GM12864 (cell line): ENCODE measurements around the gene NAT9.

Experiments
- DNase-seq: peaks from one replicate; pipeline ENCODE4 v3.0.0-alpha.2; 2011; ENCODE audit warnings: low read depth
- H3K4me3 ChIP-seq: 2 replicates; pipeline ENCODE4 v1.5.1; 2011; ENCODE audit warnings: mild to moderate bottlenecking, low read depth, low read length, control low read depth
- CTCF ChIP-seq: IDR thresholded peaks from 2 replicates; pipeline ENCODE4 v1.5.1; 2011; ENCODE audit warnings: low read depth, mild to moderate bottlenecking, moderate library complexity, low read length, control low read depth, inconsistent platforms; ENCODE audit errors: missing control alignments

The NAT9 gene

GRCh38 chr17:74810699-74811485 is 34.7 kb upstream of the NAT9 start:
- H3K4me3 ChIP-seq, result no peak overlapping the region
- DNase-seq, result no peak
- no peak for TF ChIP-seq CTCF

- DNase-seq, result no peak
- H3K4me3 ChIP-seq, result no peak overlapping the region
- no peak for TF ChIP-seq CTCF
Measured at GRCh38 chr17:74808714-74809430, 32.7 kb upstream of the NAT9 start.

- no peak for DNase-seq
- no peak for TF ChIP-seq CTCF
- no peak overlapping the region for H3K4me3 ChIP-seq
Measured at GRCh38 chr17:74807925-74808324, 31.8 kb upstream of the NAT9 start.

- H3K4me3 ChIP-seq, result no peak overlapping the region
- no peak for TF ChIP-seq CTCF
- DNase-seq, result no peak
Measured at GRCh38 chr17:74807441-74807840, 31.3 kb upstream of the NAT9 start.

GRCh38 chr17:74806334-74806733 is 30.2 kb upstream of the NAT9 start:
- no peak for TF ChIP-seq CTCF
- no peak for DNase-seq
- H3K4me3 ChIP-seq, result no peak overlapping the region

GRCh38 chr17:74805591-74805991 is 29.4 kb upstream of the NAT9 start:
- no peak overlapping the region for H3K4me3 ChIP-seq
- no peak for TF ChIP-seq CTCF
- no peak for DNase-seq
